Thoracic aorta (tissue), 2 donors: ENCODE data around the gene EIF4EBP3. TPM values are rescaled to one million over a fixed set of nuclear protein-coding genes. Genes with fewer than 3 reads are reported as not detected.

Source experiments
- ATAC-seq: fragments of 150-250 bp; one replicate; pipeline ENCODE4 v1.8.0; 2017; ENCODE audit warnings: low read depth; ENCODE audit not compliant: insufficient number of reproducible peaks, low FRiP score
- DNase-seq: peaks from one replicate; pipeline ENCODE4 v3.0.0-alpha.2; 2020; ENCODE audit warnings: low spot score
- H3K27ac ChIP-seq, 2 donors: fragments of 200-600 bp; sonication (generic); 1 replicate in 1 of 2; 2 replicates in 1 of 2; pipeline ENCODE4 v1.5.1; 2016; ENCODE audit warnings: mild to moderate bottlenecking in 2 of 2, moderate library complexity in 2 of 2
- H3K27me3 ChIP-seq: fragments of 200-600 bp; sonication (generic); replicated peaks from 2 replicates; pipeline ENCODE4 v1.6.0; 2016; ENCODE audit warnings: mild to moderate bottlenecking; ENCODE audit not compliant: insufficient read depth
- H3K36me3 ChIP-seq: fragments of 200-600 bp; sonication (generic); one replicate; pipeline ENCODE4 v1.5.1; 2016
- H3K4me1 ChIP-seq, 2 donors: fragments of 200-600 bp; sonication (generic); 1 replicate in 1 of 2; 2 replicates in 1 of 2; pipeline versions ENCODE4 v1.5.1 to v1.6.0; 2016; ENCODE audit warnings: low read depth in 2 of 2, mild to moderate bottlenecking in 1 of 2; ENCODE audit not compliant: control insufficient read depth in 1 of 2
- H3K4me3 ChIP-seq: fragments of 200-600 bp; sonication (generic); 2 replicates; pipeline ENCODE4 v1.5.1; 2016; ENCODE audit warnings: mild to moderate bottlenecking
- H3K9me3 ChIP-seq: fragments of 200-600 bp; sonication (generic); 2 replicates; pipeline ENCODE4 v1.5.1; 2016
- total RNA-seq, 2 donors: library from RNA; depleted of rRNA; stranded (reverse); fragments of >200 nt; gene quantifications; one replicate each; pipeline versions ENCODE4 v1.1.0 to v1.2.3, GENCODE V29; 2016
- TF ChIP-seq, protein P1 (sequence below): fragments of 200-600 bp; sonication (generic); IDR thresholded peaks from one replicate; pipeline ENCODE4 v1.5.1; 2019; ENCODE audit warnings: antibody characterized with exemption

The EIF4EBP3 gene
- total RNA-seq, 2 donors from 2014 or later: 6.0 TPM; not detected in 1

DNA sequence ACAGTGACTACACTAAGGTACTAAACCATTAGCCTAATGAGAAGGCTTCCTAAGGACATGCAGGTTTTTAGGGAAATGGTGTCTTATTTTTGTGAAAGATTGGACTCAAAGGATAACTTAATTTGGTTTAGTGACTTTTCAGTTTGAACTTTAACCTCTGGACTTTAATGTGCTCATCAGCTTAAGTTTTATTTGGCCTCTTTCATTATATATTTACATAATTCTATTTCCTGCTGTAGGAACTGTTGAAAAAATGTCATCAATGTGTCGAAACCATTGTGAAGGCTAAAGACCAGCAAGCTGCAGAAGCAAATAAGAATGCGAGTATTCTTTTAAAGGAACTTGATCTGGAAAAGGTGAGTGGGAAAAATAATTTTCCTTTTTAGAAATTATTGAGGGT lies 34.3 kb upstream of the EIF4EBP3 start:
- Histone ChIP-seq H3K27ac (no peak overlapping the region), H3K27me3 (no peaks in the 10 kb centered on the region), H3K9me3 (no peaks in the 10 kb centered on the region), H3K4me3 (no peak overlapping the region), H3K36me3 (peaks cover 54% of the 10 kb centered on the region), H3K4me1 (no peaks in the 10 kb centered on the region)
- DNase-seq (no peak), ATAC-seq (no peak)
- TF ChIP-seq, protein P1, sequence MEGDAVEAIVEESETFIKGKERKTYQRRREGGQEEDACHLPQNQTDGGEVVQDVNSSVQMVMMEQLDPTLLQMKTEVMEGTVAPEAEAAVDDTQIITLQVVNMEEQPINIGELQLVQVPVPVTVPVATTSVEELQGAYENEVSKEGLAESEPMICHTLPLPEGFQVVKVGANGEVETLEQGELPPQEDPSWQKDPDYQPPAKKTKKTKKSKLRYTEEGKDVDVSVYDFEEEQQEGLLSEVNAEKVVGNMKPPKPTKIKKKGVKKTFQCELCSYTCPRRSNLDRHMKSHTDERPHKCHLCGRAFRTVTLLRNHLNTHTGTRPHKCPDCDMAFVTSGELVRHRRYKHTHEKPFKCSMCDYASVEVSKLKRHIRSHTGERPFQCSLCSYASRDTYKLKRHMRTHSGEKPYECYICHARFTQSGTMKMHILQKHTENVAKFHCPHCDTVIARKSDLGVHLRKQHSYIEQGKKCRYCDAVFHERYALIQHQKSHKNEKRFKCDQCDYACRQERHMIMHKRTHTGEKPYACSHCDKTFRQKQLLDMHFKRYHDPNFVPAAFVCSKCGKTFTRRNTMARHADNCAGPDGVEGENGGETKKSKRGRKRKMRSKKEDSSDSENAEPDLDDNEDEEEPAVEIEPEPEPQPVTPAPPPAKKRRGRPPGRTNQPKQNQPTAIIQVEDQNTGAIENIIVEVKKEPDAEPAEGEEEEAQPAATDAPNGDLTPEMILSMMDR: no peak

GRCh38 chr5:140524003-140524402 lies 23.5 kb upstream of the EIF4EBP3 start:
- Histone ChIP-seq H3K36me3 (peaks cover 27% of the 10 kb centered on the region), H3K27ac (no peak overlapping the region), H3K4me3 (no peak overlapping the region), H3K9me3 (no peaks in the 10 kb centered on the region), H3K27me3 (no peaks in the 10 kb centered on the region), H3K4me1 (no peaks in the 10 kb centered on the region)
- TF ChIP-seq, protein P1: no peak
- DNase-seq: no peak
- ATAC-seq: no peak

- Histone ChIP-seq H3K27me3 (no peaks in the 10 kb centered on the region), H3K4me3 (no peak overlapping the region), H3K27ac (no peak overlapping the region), H3K4me1 (no peaks in the 10 kb centered on the region), H3K36me3 (peaks cover 47% of the 10 kb centered on the region), H3K9me3 (no peaks in the 10 kb centered on the region)
- TF ChIP-seq, protein P1: no peak
- no peak for DNase-seq
- ATAC-seq: no peak
Measured at GRCh38 chr5:140540227-140540626, 7.2 kb upstream of the EIF4EBP3 start.

DNA sequence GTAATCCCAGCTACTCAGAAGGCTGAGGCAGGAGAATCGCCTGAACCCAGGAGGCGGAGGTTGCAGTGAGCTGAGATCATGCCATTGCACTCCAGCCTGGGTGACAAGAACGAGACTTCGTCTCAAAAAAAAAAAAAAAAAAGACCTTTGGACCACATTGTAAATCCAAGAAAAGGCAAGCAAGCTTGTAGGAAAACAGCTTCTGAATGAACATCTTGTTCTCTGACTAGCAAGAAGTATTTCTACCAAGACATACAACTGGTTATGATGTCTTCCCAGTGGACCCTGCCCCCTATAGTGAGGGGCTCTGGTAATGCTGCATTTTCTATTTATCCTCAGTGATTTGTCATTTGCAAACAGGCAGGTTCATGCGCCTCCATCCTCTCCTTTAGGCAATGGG lies 4.5 kb upstream of the EIF4EBP3 start:
- no peak overlapping the region for H3K27ac ChIP-seq
- TF ChIP-seq, protein P1: no peak
- peaks cover 43% of the 10 kb centered on the region for H3K36me3 ChIP-seq
- no peak overlapping the region for H3K4me3 ChIP-seq
- no peak for ATAC-seq
- no peak for DNase-seq
- H3K27me3 ChIP-seq: no peaks in the 10 kb centered on the region
- peaks cover 7 to 13% of the 10 kb centered on the region in 2 donors for H3K4me1 ChIP-seq
- no peaks in the 10 kb centered on the region for H3K9me3 ChIP-seq

GRCh38 chr5:140544986-140545385 lies 2.5 kb upstream of the EIF4EBP3 start:
- TF ChIP-seq, protein P1: no peak
- Histone ChIP-seq H3K36me3 (peaks cover 25% of the 10 kb centered on the region), H3K4me3 (no peak overlapping the region), H3K4me1 (peaks cover 18 to 31% of the 10 kb centered on the region in 2 donors), H3K27ac (no peak overlapping the region), H3K9me3 (no peaks in the 10 kb centered on the region), H3K27me3 (no peaks in the 10 kb centered on the region)
- no peak for ATAC-seq
- DNase-seq: no peak
